K562 (cell line): Measurements from ENCODE around the gene AREL1. TPM values are rescaled to one million over a fixed set of nuclear protein-coding genes. Genes with fewer than 3 reads are reported as not detected.

Source experiments
- ATAC-seq: fragments of 200-7000 bp; cut with Tn5 transposase; 3 replicates; pipeline ENCODE4 v1.9.1; 2020; ENCODE audit warnings: moderate library complexity
- BruUV-seq: library from RNA; stranded (reverse); fragments of 400-500 nt; replicated peaks from 2 replicates; lab custom pipeline; 2021; lab: Mats Ljungman, UMichigan
- CTCF ChIA-PET: fragments of 300-600 bp; formaldehyde crosslinking; extraction: SDS; loops from one replicate; lab custom pipeline; 2021; ENCODE audit warnings: low intra/inter-chr PET ratio; lab: Yijun Ruan, JAX
- POLR2A ChIA-PET: fragments of 300-600, 350-650 bp; sonication (Branson Sonifier 250); formaldehyde crosslinking; extraction: SDS; loops from one replicate; lab custom pipeline; 2021; ENCODE audit warnings: antibody characterized with exemption, inconsistent platforms; lab: Yijun Ruan, JAX
- DNase-seq, 4 experiments: peaks; one replicate each; pipeline versions ENCODE4 v3.0.0 to v3.0.0-alpha.2; 2011 to 2018; ENCODE audit warnings: low spot score in 3 of 4, mixed read lengths in 3 of 4; ENCODE audit errors: extremely low read depth in 1 of 4
- FAIRE-seq: peaks from 2 replicates; lab custom pipeline; 2011; peaks lifted over from hg19 to GRCh38; lab: Jason Lieb, UNC
- H2AFZ ChIP-seq: 2 replicates; pipeline ENCODE4 v1.6.0; 2011; ENCODE audit warnings: low read depth, low read length, control low read depth, inconsistent platforms
- H3K27ac ChIP-seq: fragments of 200-600 bp; 3 replicates; pipeline ENCODE4 v1.8.0; 2011; ENCODE audit warnings: low read depth, mild to moderate bottlenecking, control low read depth, inconsistent platforms, low read length, moderate library complexity, mixed read lengths; ENCODE audit errors: extremely low read depth
- H3K27me3 ChIP-seq, 2 experiments: fragments of 300-600 bp in 1 of 2; 2 replicates in 1 of 2; 3 replicates in 1 of 2; pipeline versions ENCODE4 v1.6.0 to v1.8.0; 2011; ENCODE audit warnings: inconsistent platforms in 2 of 2, low read length in 2 of 2, mild to moderate bottlenecking in 1 of 2, mixed read lengths in 1 of 2, moderate library complexity in 1 of 2; ENCODE audit not compliant: control insufficient read depth in 2 of 2, insufficient read depth in 2 of 2
- H3K36me3 ChIP-seq: fragments of 300-600 bp; 3 replicates; pipeline ENCODE4 v1.8.0; 2011; ENCODE audit warnings: mild to moderate bottlenecking, low read length, inconsistent platforms; ENCODE audit not compliant: control insufficient read depth, insufficient read depth
- H3K4me1 ChIP-seq, 2 experiments: fragments of 200-600 bp in 1 of 2; replicated peaks in 1 of 2; 2 replicates in 1 of 2; 3 replicates in 1 of 2; pipeline versions ENCODE4 v1.5.1 to v1.8.0; 2011; ENCODE audit warnings: inconsistent platforms in 2 of 2, low read length in 2 of 2, mild to moderate bottlenecking in 1 of 2, mixed read lengths in 1 of 2, moderate library complexity in 1 of 2; ENCODE audit not compliant: control insufficient read depth in 2 of 2, insufficient read depth in 2 of 2
- H3K4me2 ChIP-seq: 2 replicates; pipeline ENCODE4 v1.6.1; 2011; ENCODE audit warnings: low read length, control low read depth, inconsistent platforms, mixed read lengths; ENCODE audit not compliant: insufficient read depth
- H3K4me3 ChIP-seq: fragments of 200-600 bp; sonication (generic), shearing (Covaris generic); 2 replicates; pipeline ENCODE4 v1.5.1; 2016; ENCODE audit warnings: control low read depth, inconsistent platforms
- H3K79me2 ChIP-seq: fragments of 200-600 bp; 3 replicates; pipeline ENCODE4 v1.8.0; 2011; ENCODE audit warnings: low read length, inconsistent platforms; ENCODE audit not compliant: control insufficient read depth, insufficient read depth
- H3K9ac ChIP-seq, 2 experiments: 2 replicates each; pipeline versions ENCODE4 v1.6.0 to v1.6.1; 2011; ENCODE audit warnings: low read depth in 2 of 2, low read length in 2 of 2, control low read depth in 1 of 2, inconsistent platforms in 1 of 2, mild to moderate bottlenecking in 1 of 2, mixed read lengths in 1 of 2; ENCODE audit not compliant: insufficient read depth in 1 of 2
- H3K9me1 ChIP-seq: one replicate; pipeline ENCODE4 v1.6.0; 2011; ENCODE audit warnings: inconsistent platforms, mild to moderate bottlenecking, low read length, moderate library complexity; ENCODE audit not compliant: control insufficient read depth, insufficient read depth
- H3K9me3 ChIP-seq: replicated peaks from 2 replicates; pipeline ENCODE4 v1.5.1; 2011; ENCODE audit warnings: low read depth, low read length, inconsistent platforms; ENCODE audit not compliant: control insufficient read depth, insufficient read depth
- H4K20me1 ChIP-seq: replicated peaks from 2 replicates; pipeline ENCODE4 v1.6.1; 2011; ENCODE audit warnings: low read length, inconsistent platforms, mixed read lengths; ENCODE audit not compliant: control insufficient read depth, insufficient read depth
- ASH1L ChIP-seq: fragments of 450-650 bp; IDR thresholded peaks from 2 replicates; pipeline ENCODE4 v1.6.1; 2018; ENCODE audit warnings: borderline replicate concordance, mild to moderate bottlenecking, low read depth; ENCODE audit not compliant: partially characterized antibody
- ATF1 ChIP-seq, 2 experiments: fragments of 450-650 bp in 1 of 2; IDR thresholded peaks; 2 replicates each; pipeline ENCODE4 v1.6.1; 2016; ENCODE audit warnings: missing compliant biosample characterization in 1 of 2, missing genetic modification characterization in 1 of 2
- BRF1 ChIP-seq: IDR thresholded peaks from 3 replicates; pipeline ENCODE4 v1.6.1; 2011; ENCODE audit warnings: borderline replicate concordance, mild to moderate bottlenecking; ENCODE audit not compliant: insufficient read length; ENCODE audit errors: extremely low read depth
- CCNT2 ChIP-seq: IDR thresholded peaks from 2 replicates; pipeline ENCODE4 v1.6.1; 2011; ENCODE audit warnings: borderline replicate concordance, low read depth, mild to moderate bottlenecking, moderate library complexity, mixed read lengths, low read length; ENCODE audit not compliant: insufficient read length; ENCODE audit errors: extremely low read depth
- E2F3 ChIP-seq: fragments of 250-450 bp; sonication (Bioruptor Pico); IDR thresholded peaks from 2 replicates; pipeline ENCODE4 v1.4.0; 2020; ENCODE audit warnings: mild to moderate bottlenecking
- GTF3C2 ChIP-seq: IDR thresholded peaks from 3 replicates; pipeline ENCODE4 v1.6.1; 2011; ENCODE audit warnings: borderline replicate concordance, mild to moderate bottlenecking, moderate library complexity; ENCODE audit not compliant: insufficient read length; ENCODE audit errors: extremely low read depth
- MAFK ChIP-seq: IDR thresholded peaks from 2 replicates; pipeline ENCODE4 v1.6.1; 2011; ENCODE audit warnings: low read length, improper control_type of control experiment
- RBM14 ChIP-seq: fragments of 200-400 bp; formaldehyde crosslinking; IDR thresholded peaks from 2 replicates; pipeline ENCODE4 v1.6.1; 2018; ENCODE audit warnings: low read depth, mild to moderate bottlenecking, low read length, moderate library complexity, borderline replicate concordance; ENCODE audit not compliant: insufficient read depth
- RHOXF2B ChIP-seq: fragments of 250-450 bp; sonication (Bioruptor Pico); conservative IDR thresholded peaks from 2 replicates; pipeline ENCODE4 v1.5.1; 2021
- STAT5A ChIP-seq: IDR thresholded peaks from 2 replicates; pipeline ENCODE4 v1.6.1; 2012; ENCODE audit warnings: low read length, inconsistent platforms, borderline replicate concordance
- THAP12 ChIP-seq: fragments of 250-450 bp; sonication (Bioruptor Pico); IDR thresholded peaks from 2 replicates; pipeline ENCODE4 v1.9.0; 2021; ENCODE audit warnings: mild to moderate bottlenecking, inconsistent platforms
- XRCC4 ChIP-seq: IDR thresholded peaks from one replicate; pipeline ENCODE4 v1.6.1; 2011; ENCODE audit not compliant: insufficient read depth, insufficient read length; ENCODE audit errors: extremely low read depth
- ZNF133 ChIP-seq: fragments of 250-450 bp; sonication (Bioruptor Pico); IDR thresholded peaks from 2 replicates; pipeline ENCODE4 v1.4.0; 2020; ENCODE audit warnings: mild to moderate bottlenecking
- ZNF830 ChIP-seq: fragments of 250-450 bp; sonication (Bioruptor Pico); IDR thresholded peaks from 2 replicates; pipeline ENCODE4 v1.5.0; 2021; ENCODE audit warnings: mild to moderate bottlenecking
- WGBS: fragments of 100-300 bp; shearing (Covaris generic); methylation state at CpG from one replicate; pipeline ENCODE4 v1.1.6; 2016; ENCODE audit warnings: low coverage, mixed read lengths; ENCODE audit not compliant: insufficient coverage; ENCODE audit errors: missing lambda C conversion rate; 5-methylcytosine and 5-hydroxymethylcytosine counted together
- in situ Hi-C: fragments of 300-500 bp; cut with MboI; formaldehyde crosslinking; loops from 4 replicates; pipeline ENCODE4 v1.15.0; 2018; ENCODE audit warnings: inconsistent platforms, mixed read lengths
- intact Hi-C: fragments of 100-400 bp; cut with micrococcal nuclease; formaldehyde crosslinking; loops from 2 replicates; pipeline ENCODE4 v1.14.2; 2022
- polyA plus RNA-seq, 8 experiments: library from polyadenylated mRNA; depleted of rRNA in 4 of 8; stranded (reverse) in 5 of 8; unstranded in 3 of 8; fragments of >200 nt; fragmentation: Nextera tagmentation in 2 of 8; fragmentation: Illumina TruSeq in 1 of 8; extraction: Ambion mirVana in 2 of 8; extraction: Trizol in 1 of 8; gene quantifications; 2 replicates each; pipeline versions ENCODE4 v1.2.1 to v1.2.3, GENCODE V29; 2011 to 2014; ENCODE audit warnings: inconsistent platforms in 1 of 8, missing spikeins in 1 of 8
- total RNA-seq, 7 experiments: library from RNA; depleted of rRNA in 6 of 7; stranded (reverse); fragments of >200 nt in 6 of 7; fragmentation: Illumina TruSeq in 2 of 7; extraction: Trizol in 2 of 7; gene quantifications; 2 replicates each; pipeline versions ENCODE4 v1.2.1 to v1.2.3, GENCODE V29; 2011 to 2021; ENCODE audit warnings: low replicate concordance in 1 of 7

AREL1 gene
- total and polyA plus RNA-seq, 9 of the 15 experiments (the other 6 are each of a cell fraction or from before 2014, with no cell fraction given) = 6.0 to 24.8 (median 16.6) TPM

- ChIA-PET POLR2A (interaction anchor here (1.1 kb wide), 1 partner anchor 9 kb away, joined by 3 read pairs; no protein-coding TSS in a partner anchor), CTCF (no interaction called here)
- FAIRE-seq = peak; percentile 29
- Histone ChIP-seq H3K27ac (no peak overlapping the region), H2AFZ (no peak overlapping the region), H3K9me1 (peaks cover 4% of the 10 kb centered on the region), H3K4me2 (no peak overlapping the region), H3K27me3 (no peaks in the 10 kb centered on the region), H3K4me1 (peaks cover 0 to 9% of the 10 kb centered on the region in 2 experiments; a peak in 2 of 5 replicates), H3K9me3 (no peaks in the 10 kb centered on the region), H3K9ac (no peak overlapping the region), H3K36me3 (peaks cover 19% of the 10 kb centered on the region; the same call in 2 of the 3 replicates), H3K79me2 (peaks cover 28% of the 10 kb centered on the region), H3K4me3 (no peak overlapping the region), H4K20me1 (no peaks in the 10 kb centered on the region)
- in situ Hi-C loops = no loop called here
- no peak for DNase-seq
- no TSS peak for BruUV-seq
- ATAC-seq = no peak
- 13% methylated on average over 1 of the region's 1 CpG for WGBS
- intact Hi-C loops = no loop called here
- TF ChIP-seq MAFK (no peak), ZNF133 (CRISPR knock-in tag) (no peak), ATF1 (CRISPR knock-in tag; IDR thresholded peaks at IDR 0.05) (no peak), ATF1 (tag; IDR thresholded peaks at IDR 0.05) (no peak), THAP12 (CRISPR knock-in tag) (no peak), BRF1 (no peak), XRCC4 (no peak), RHOXF2B (CRISPR knock-in tag) (no peak), ZNF830 (no peak), GTF3C2 (no peak), CCNT2 (no peak), RBM14 (no peak), E2F3 (no peak), ASH1L (no peak), STAT5A (no peak)
Measured at GRCh38 chr14:74697011-74697410, 15.9 kb downstream of the AREL1 start.
